ENCODE results near the gene GALNT1. TPM values are rescaled to one million over a fixed set of nuclear protein-coding genes. Genes with fewer than 3 reads are reported as not detected.
A peak's percentile ranks its signal among the peaks of the same experiment; 100 is the strongest.

GALNT1 gene
- polyA plus RNA-seq, 1 donor = 73.8 TPM

- peak; percentile 56 for DNase-seq
Observed at GRCh38 chr18:35756506-35757117, 175.1 kb downstream of the GALNT1 start.

Other genes with a start within 250 kb of the GALNT1 start
- 84.1 TPM for gene ZNF24, start 237.3 kb upstream of the GALNT1 start, polyA plus RNA-seq (ENCODE audit: insufficient read length)
- gene ZNF396, start 204.4 kb upstream of the GALNT1 start, polyA plus RNA-seq (ENCODE audit: insufficient read length) = 7.2 TPM
- gene INO80C, start 83.8 kb upstream of the GALNT1 start, polyA plus RNA-seq (ENCODE audit: insufficient read length) = 31.2 TPM